NCI-H146 treated with DMSO at 0.1 percent for 48 hours (cell line): ENCODE data around the gene CASP9.
"Not testable (repeated sequence)": the region's sequence is repeated elsewhere in the genome, so short reads cannot be mapped to it uniquely, and the experiment has no call there.

Source experiments
- DNase-seq: peaks from one replicate; lab custom pipeline; 2025; ENCODE audit not compliant: unreplicated experiment; lab: John Stamatoyannopoulos, UW

CASP9 gene

GRCh38 chr1:15501208-15502032 is 22.6 kb downstream of the CASP9 start:
- peak; percentile 57 for DNase-seq

GRCh38 chr1:15500184-15501178 is 23.5 kb downstream of the CASP9 start:
- DNase-seq = no peak

- DNase-seq = no peak
Measured at GRCh38 chr1:15493869-15494390, 30.1 kb downstream of the CASP9 start.

GRCh38 chr1:15492596-15492995 is 31.4 kb downstream of the CASP9 start:
- no peak for DNase-seq

- DNase-seq = not testable (repeated sequence)
Measured at GRCh38 chr1:15491010-15491409, 33.0 kb downstream of the CASP9 start.

DNA sequence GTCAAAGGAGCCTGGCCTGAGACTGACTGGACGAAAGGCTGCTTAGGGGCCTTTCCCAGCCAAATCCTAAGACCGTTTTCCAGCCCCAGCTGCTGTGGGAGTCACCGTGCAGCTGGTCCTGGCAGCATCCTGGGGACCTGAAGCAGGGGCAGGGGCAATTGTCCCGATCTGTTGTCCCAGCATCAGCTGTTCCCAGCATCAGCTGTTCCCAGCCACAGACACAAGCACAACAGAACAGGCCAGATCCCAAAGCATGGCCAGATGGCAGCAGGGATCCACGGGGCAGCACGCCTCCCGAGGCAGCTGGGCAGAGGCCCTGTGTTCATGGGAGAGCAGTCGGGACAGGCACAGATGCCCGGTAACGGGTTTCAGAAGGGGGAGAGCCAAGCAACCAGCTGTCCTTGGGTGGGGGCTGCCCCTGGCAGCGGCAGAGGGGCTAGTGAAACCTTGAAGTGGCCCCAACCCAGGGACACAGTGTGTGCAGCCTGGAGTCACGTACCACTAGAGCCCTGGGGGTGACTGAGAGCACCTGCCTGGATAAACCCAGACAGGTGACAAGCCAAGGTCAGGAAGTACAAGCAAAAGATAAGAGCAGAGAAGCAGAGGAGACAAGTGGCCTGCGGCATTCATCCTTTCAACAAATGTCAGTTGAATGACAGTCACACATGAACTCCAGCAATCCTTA is 34.8 kb downstream of the CASP9 start:
- DNase-seq = peak; percentile 77

DNA sequence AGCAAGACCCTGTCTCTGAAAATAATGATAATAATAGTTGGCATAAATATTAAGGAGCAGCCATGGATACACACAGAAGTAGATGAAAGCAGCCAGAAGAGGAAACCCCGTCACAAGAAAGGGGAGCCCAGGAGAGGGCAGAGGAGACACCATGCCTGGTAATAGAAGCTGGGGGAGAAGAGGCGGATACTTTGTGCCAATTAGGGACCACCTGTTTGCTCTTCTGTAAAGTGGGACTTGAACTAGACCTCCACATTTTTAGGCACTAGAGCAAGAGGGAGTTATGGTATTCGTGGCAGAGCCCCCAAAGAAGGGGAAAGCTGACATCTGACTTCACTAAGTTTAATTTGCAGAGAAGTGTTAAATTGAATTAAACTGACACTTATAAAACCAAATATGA is 35.6 kb downstream of the CASP9 start:
- no peak for DNase-seq

DNA sequence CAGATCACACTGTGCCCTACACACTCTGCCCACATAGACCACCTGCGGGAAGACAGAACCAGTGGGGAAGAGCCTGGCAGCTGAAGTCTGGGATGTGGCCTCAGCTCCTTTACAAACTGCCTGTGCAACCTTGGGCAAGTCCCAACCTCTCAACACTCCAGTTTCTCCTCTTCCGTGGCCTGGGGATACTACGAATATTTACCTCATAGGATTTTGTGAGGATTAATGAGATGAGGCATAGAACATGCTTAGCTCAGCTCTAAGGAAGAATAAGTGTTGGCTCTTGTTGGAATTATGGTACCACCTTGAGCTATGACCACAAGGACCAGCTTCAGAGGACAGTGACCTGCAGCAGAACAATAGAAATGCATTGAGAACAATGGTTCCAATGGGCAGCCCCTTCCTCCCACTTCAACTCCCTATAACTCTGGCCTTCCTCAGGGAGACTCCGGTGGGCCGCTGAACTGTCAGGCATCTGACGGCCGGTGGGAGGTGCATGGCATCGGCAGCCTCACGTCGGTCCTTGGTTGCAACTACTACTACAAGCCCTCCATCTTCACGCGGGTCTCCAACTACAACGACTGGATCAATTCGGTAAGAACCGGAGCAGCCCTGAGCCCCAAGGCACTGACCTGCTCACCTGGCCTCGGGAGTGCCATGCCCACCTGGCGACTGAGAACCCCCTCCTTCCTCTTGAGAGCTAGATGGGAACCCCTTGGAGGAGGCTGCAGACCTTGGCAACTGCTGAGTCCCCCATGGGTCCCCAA is 37.0 kb downstream of the CASP9 start:
- not testable (repeated sequence) for DNase-seq

DNA sequence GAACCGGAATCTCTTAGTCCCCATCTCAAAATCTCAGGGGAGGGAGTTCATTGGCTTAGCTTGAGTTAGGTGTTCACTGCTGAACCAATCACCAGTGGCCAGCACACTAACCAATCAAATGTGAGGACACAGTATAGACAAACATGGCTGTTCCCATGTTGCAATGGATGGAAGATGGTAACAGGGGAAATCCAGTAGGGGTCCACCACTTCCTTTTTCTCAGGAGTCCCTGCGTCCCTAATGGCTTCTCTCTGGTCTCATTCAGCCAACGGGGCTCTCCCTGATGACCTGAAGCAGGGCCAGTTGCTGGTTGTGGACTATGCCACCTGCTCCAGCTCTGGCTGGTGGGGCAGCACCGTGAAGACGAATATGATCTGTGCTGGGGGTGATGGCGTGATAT is 38.4 kb downstream of the CASP9 start:
- DNase-seq = no peak

- DNase-seq = not testable (repeated sequence)
Measured at GRCh38 chr1:15484443-15484842, 39.6 kb downstream of the CASP9 start.

DNA sequence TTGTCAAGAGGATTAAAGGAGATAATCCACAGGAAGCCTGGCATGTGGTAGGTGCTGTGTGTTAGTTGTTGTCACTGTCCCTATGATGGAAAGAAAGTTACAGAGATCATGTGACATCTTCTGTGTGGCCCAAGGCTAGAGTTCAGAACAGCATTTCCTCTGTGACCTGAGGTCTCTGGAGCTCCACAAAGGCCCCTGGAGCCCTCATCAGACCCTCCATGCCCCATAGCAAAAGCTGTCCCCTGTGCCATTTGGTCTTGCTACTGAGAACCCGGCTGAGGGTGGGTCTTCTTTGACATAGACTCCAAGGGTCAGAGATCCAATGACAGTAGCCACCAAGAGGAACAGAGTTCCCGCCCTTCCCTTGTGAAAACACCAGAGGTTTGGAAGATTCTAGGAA is 40.0 kb downstream of the CASP9 start:
- DNase-seq = no peak

DNA sequence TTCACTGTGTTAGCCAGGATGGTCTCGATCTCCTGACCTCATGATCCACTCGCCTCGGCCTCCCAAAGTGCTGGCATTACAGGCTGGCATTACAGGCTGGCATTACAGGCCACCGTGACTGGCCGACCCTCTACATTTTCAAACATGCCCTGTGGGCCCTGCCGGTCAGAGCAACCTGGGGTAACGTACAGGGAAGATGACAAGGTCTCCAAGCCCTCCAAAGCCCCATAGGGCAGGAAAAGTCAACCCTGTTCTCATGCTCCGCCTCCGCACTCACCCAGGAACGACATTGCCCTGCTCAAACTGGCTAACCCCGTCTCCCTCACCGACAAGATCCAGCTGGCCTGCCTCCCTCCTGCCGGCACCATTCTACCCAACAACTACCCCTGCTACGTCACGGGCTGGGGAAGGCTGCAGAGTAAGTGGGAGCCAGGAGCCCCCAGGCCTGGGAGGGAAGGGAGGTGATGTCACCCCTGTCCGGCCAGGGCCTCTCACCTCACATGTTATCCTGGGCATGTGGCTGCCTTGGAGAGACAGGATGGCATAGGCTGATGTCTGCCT is 41.0 kb downstream of the CASP9 start:
- not testable (repeated sequence) for DNase-seq

DNA sequence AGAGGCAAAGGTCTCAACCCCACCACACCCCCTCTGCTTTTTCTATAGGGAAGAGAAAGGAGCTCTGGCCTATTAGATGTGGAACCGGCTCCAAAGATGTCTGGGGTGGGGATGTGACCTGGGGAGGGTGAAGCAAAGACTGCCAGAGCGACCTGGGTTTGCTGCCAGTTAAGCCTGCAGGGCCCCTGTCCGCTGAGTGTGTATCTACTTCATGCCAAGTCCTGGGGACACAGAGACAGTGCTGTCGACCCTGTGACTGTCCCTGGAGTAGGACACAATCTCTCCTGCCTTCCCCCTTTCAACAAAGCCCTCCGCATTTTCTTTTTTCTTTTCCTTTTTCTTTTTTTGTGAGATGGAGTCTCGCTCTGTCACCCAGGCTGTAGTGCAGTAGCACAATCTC is 41.6 kb downstream of the CASP9 start:
- DNase-seq = not testable (repeated sequence)

DNA sequence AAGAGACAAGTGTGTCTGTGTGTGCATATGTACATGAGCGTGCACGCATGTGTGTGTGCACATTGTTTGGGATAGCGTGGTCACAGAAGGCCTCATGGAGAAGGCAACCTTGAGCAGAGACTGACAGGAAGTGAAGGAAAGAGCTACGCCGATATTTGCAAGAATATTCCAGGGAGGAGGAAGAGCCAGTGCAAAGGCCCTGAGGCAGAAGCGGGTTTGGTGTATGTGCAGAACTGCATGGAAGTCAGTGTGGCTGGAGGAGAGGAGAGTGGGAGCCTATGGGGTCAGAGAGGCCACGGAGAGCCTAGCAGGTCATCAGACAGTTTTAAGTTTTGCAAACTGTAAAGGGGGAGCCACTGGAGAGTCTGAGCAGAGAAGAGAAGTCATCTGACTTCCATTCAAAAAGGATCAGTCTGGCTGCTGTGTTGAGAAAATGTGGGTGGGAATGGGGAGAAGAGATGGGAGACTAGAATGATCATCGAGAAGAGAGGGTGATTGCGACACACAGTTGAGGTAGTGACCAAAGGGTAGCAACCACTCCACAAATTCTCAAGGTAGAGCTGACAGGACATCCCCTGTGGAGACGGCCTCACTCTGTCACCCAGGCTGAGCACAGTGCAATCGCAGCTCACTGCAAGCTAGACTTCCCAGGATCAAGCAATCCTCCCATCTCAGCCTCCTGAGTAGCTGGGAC is 44.2 kb downstream of the CASP9 start:
- DNase-seq = no peak

DNA sequence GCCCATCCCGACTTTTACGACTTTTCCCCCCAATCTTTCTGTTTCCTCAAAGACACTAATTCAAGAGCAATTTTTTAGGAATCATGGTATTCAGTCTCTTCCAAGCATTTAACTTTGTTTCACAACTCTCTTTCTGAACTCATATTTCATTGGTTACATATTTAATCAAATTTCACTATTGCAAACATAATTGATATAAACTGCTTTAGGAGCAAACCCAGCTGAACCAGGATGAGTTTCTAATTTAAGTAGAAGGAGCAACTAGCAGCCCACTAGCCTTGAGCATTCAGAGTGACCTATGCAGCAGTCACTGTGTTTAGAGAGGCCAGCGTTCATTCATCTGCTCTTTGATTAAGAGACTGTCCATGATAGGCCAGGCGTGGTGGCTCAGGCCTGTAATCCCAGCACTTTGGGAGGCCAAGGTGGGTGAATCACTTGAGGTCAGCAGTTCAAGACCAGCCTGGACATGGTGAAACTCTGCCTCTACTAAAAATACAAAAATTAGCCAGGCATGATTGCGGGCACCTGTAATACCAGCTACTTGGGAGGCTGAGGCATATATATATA is 46.3 kb downstream of the CASP9 start:
- DNase-seq = no peak

DNA sequence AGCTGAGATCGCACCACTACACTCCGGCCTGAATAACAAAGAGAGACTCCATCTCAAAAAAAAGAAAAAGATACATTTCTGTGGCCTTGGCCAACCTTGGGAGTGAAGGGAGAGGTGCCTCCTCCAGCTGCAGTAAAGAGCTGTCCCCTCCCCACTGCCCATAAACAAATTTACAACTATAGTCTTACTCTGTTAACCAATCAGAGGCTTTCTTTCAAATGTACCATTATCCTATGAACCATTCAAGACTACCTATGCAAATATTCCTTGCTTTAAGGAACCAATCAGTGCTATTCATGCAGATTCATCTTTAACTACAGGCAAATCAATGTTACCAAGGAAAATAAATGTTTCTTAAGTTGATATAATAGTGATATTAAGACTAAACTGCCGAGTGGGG is 47.1 kb downstream of the CASP9 start:
- no peak for DNase-seq

- no peak for DNase-seq
Measured at GRCh38 chr1:15475752-15476314, 48.2 kb downstream of the CASP9 start, which contains the start of gene CELA2B. CELA2B (plus strand) TSS chr1:15476104; CDS start chr1:15476126, 22 bp downstream.

DNA sequence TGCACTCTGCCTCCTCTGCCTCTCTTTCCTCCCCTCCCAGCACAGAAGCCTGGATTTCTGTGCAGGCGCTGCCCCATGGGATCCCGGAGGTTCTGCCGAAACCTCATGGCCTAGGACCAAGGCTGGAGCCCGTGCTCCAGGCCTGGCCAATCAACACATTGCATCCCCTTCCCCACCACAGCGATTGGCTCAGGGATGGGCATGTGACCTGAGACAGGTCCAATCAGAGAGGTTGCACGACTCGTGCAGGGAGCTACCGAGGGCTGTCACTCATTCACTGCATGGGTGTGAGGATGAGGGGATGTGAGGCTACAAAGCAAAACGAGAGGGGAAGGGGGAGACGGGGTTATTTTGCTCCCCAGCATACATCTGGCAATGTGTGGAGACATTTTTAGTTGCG is 51.4 kb downstream of the CASP9 start:
- no peak for DNase-seq

- not testable (repeated sequence) for DNase-seq
Measured at GRCh38 chr1:15471723-15472122, 52.3 kb downstream of the CASP9 start.
